Liver (tissue), 9 donors: ENCODE measurements around the gene PITPNB. TPM values are rescaled to one million over a fixed set of nuclear protein-coding genes. Genes with fewer than 3 reads are reported as not detected.
A peak's percentile ranks its signal among the peaks of the same experiment; 100 is the strongest.

Experiments
- DNase-seq: peaks from one replicate; pipeline ENCODE4 v3.0.0-alpha.2; 2017; ENCODE audit warnings: low spot score
- H3K27ac ChIP-seq, 2 donors: one replicate each; pipeline ENCODE4 v1.7.0; 2013; ENCODE audit warnings: inconsistent platforms in 2 of 2, low read length in 2 of 2, control low read depth in 1 of 2, low read depth in 1 of 2, mild to moderate bottlenecking in 1 of 2
- H3K27me3 ChIP-seq, 4 donors: one replicate each; pipeline versions ENCODE4 v1.6.1 to v1.7.0; 2013; ENCODE audit warnings: low read length in 3 of 4, inconsistent platforms in 1 of 4, mild to moderate bottlenecking in 1 of 4, moderate library complexity in 1 of 4; ENCODE audit not compliant: control insufficient read depth in 4 of 4, insufficient read depth in 4 of 4
- H3K36me3 ChIP-seq, 4 donors: one replicate each; pipeline versions ENCODE4 v1.6.1 to v1.7.0; 2013; ENCODE audit warnings: low read length in 3 of 4, mild to moderate bottlenecking in 3 of 4, low read depth in 1 of 4, moderate library complexity in 1 of 4; ENCODE audit not compliant: control insufficient read depth in 4 of 4, insufficient read depth in 3 of 4
- H3K4me1 ChIP-seq, 4 donors: one replicate each; pipeline versions ENCODE4 v1.6.1 to v1.7.0; 2013; ENCODE audit warnings: low read length in 3 of 4, mild to moderate bottlenecking in 3 of 4, moderate library complexity in 1 of 4; ENCODE audit not compliant: control insufficient read depth in 4 of 4, insufficient read depth in 4 of 4
- H3K4me3 ChIP-seq, 3 donors: one replicate each; pipeline versions ENCODE4 v1.6.1 to v1.7.0; 2013; ENCODE audit warnings: low read length in 3 of 3, control low read depth in 1 of 3, low read depth in 1 of 3, mild to moderate bottlenecking in 1 of 3
- H3K9ac ChIP-seq, 2 donors: one replicate each; pipeline ENCODE4 v1.7.0; 2013; ENCODE audit warnings: low read length in 2 of 2, mild to moderate bottlenecking in 2 of 2, moderate library complexity in 2 of 2, control low read depth in 1 of 2, low read depth in 1 of 2
- H3K9me3 ChIP-seq, 4 donors: one replicate each; pipeline versions ENCODE4 v1.6.1 to v1.7.0; 2013; ENCODE audit warnings: low read length in 3 of 4; ENCODE audit not compliant: control insufficient read depth in 4 of 4
- ATF3 ChIP-seq: IDR thresholded peaks from 2 replicates; pipeline ENCODE4 v1.6.1; 2016; ENCODE audit warnings: antibody characterized with exemption
- CTCF ChIP-seq: fragments of 150-350 bp; IDR thresholded peaks from 2 replicates; pipeline ENCODE4 v1.5.1; 2017; ENCODE audit warnings: improper control_type of control experiment, low read depth, low read length; ENCODE audit not compliant: missing input control
- EGR1 ChIP-seq, 2 donors: IDR thresholded peaks; 2 replicates each; pipeline ENCODE4 v1.6.1; 2016 to 2018; ENCODE audit warnings: antibody characterized with exemption in 2 of 2, low read depth in 2 of 2
- FOXA2 ChIP-seq: IDR thresholded peaks from 2 replicates; pipeline ENCODE4 v1.6.1; 2016; ENCODE audit warnings: antibody characterized with exemption
- GABPA ChIP-seq, 2 donors: IDR thresholded peaks in 1 of 2; conservative IDR thresholded peaks in 1 of 2; 2 replicates each; pipeline ENCODE4 v1.6.1; 2016; ENCODE audit warnings: antibody characterized with exemption in 2 of 2, mild to moderate bottlenecking in 1 of 2, moderate library complexity in 1 of 2
- HNF4A ChIP-seq, 2 donors: conservative IDR thresholded peaks; 2 replicates each; pipeline ENCODE4 v1.6.1; 2016; ENCODE audit warnings: antibody characterized with exemption in 2 of 2, mild to moderate bottlenecking in 2 of 2
- HNF4G ChIP-seq: IDR thresholded peaks from 2 replicates; pipeline ENCODE4 v1.6.1; 2016; ENCODE audit warnings: antibody characterized with exemption
- JUND ChIP-seq, 2 donors: IDR thresholded peaks; 2 replicates each; pipeline ENCODE4 v1.6.1; 2016; ENCODE audit warnings: antibody characterized with exemption in 2 of 2
- NR2F2 ChIP-seq: IDR thresholded peaks from 2 replicates; pipeline ENCODE4 v1.6.1; 2016; ENCODE audit warnings: antibody characterized with exemption
- RAD21 ChIP-seq, 2 donors: IDR thresholded peaks; 2 replicates each; pipeline ENCODE4 v1.6.1; 2016; ENCODE audit warnings: antibody characterized with exemption in 2 of 2, mild to moderate bottlenecking in 2 of 2
- REST ChIP-seq: IDR thresholded peaks from 2 replicates; pipeline ENCODE4 v1.6.1; 2016; ENCODE audit warnings: antibody characterized with exemption, mild to moderate bottlenecking
- RXRA ChIP-seq, 2 donors: IDR thresholded peaks; 2 replicates each; pipeline ENCODE4 v1.6.1; 2017 to 2018; ENCODE audit warnings: antibody characterized with exemption in 2 of 2, mild to moderate bottlenecking in 1 of 2
- SP1 ChIP-seq: IDR thresholded peaks from 2 replicates; pipeline ENCODE4 v1.6.1; 2018; ENCODE audit warnings: antibody characterized with exemption, mild to moderate bottlenecking
- TAF1 ChIP-seq: conservative IDR thresholded peaks from 2 replicates; pipeline ENCODE4 v1.6.1; 2016; ENCODE audit warnings: antibody characterized with exemption, mild to moderate bottlenecking
- YY1 ChIP-seq: IDR thresholded peaks from 2 replicates; pipeline ENCODE4 v1.6.1; 2016; ENCODE audit warnings: antibody characterized with exemption, mild to moderate bottlenecking
- ZBTB33 ChIP-seq: IDR thresholded peaks from 2 replicates; pipeline ENCODE4 v1.6.1; 2016; ENCODE audit warnings: antibody characterized with exemption
- WGBS: extraction: QIAGEN DNeasy Blood & Tissue Kit; methylation state at CpG from one replicate; pipeline ENCODE4 v1.1.7; 2013; 5-methylcytosine and 5-hydroxymethylcytosine counted together
- polyA plus RNA-seq, 2 donors: library from polyadenylated mRNA; stranded (reverse) in 1 of 2; unstranded in 1 of 2; fragments of 200-250 nt in 1 of 2; fragments of >200 nt in 1 of 2; fragmentation: Nextera tagmentation in 1 of 2; extraction: Ambion mirVana in 1 of 2; gene quantifications; one replicate each; pipeline versions ENCODE4 v1.2.1 to v1.2.3, GENCODE V29; 2013 to 2015
- total RNA-seq, 2 donors: library from RNA; depleted of rRNA; stranded (reverse); fragments of >200 nt; gene quantifications; one replicate each; pipeline ENCODE4 v1.2.3, GENCODE V29; 2014
- donor health status: healthy.
- donor health status: healthy.
- donor health status: healthy.
- donor health status: healthy.
- donor health status: healthy.

PITPNB gene
- total and polyA plus RNA-seq, 4 donors = 18.4 to 57.4 (median 34.4) TPM

- Histone ChIP-seq H3K4me3 (no peak overlapping the region), H3K9ac (no peak overlapping the region), H3K36me3 (peaks cover 0 to 14% (median 5%) of the 10 kb centered on the region in 4 donors), H3K9me3 (no peaks in the 10 kb centered on the region), H3K27me3 (no peaks in the 10 kb centered on the region), H3K27ac (no peak overlapping the region), H3K4me1 (peaks cover 4 to 41% (median 36%) of the 10 kb centered on the region in 4 donors)
- no peak for DNase-seq
- TF ChIP-seq RAD21 (IDR thresholded peaks at IDR 0.05) = peak; percentile 46 to 76
- TF ChIP-seq CTCF = peak; percentile 42
- no peak for TF ChIP-seq JUND (IDR thresholded peaks at IDR 0.05)
- peak; percentile 26 for TF ChIP-seq YY1
- 99% methylated on average over 1 of the region's 1 CpG for WGBS
Measured at GRCh38 chr22:27879923-27880322, 39.1 kb downstream of the PITPNB start.

- no peak for DNase-seq
- no peak overlapping the region for H3K4me3 ChIP-seq
- peaks cover 0 to 5% (median under 1%) of the 10 kb centered on the region in 4 donors for H3K36me3 ChIP-seq
- H3K9me3 ChIP-seq = no peaks in the 10 kb centered on the region
- H3K4me1 ChIP-seq = peaks cover 4 to 50% (median 48%) of the 10 kb centered on the region in 4 donors
- TF ChIP-seq ATF3 (no peak), JUND (IDR thresholded peaks at IDR 0.05) (no peak), FOXA2 (no peak), ZBTB33 (no peak), YY1 (no peak), CTCF (no peak), NR2F2 (no peak), HNF4G (no peak), RXRA (IDR thresholded peaks at IDR 0.05) (no peak), EGR1 (IDR thresholded peaks at IDR 0.05; ENCODE audit: low read depth in 2 of 2) (no peak), SP1 (no peak), HNF4A (conservative IDR thresholded peaks at IDR 0.05) (no peak), GABPA (IDR thresholded peaks at IDR 0.05 in 1 of 2, conservative IDR thresholded peaks at IDR 0.05 in 1 of 2) (no peak), REST (no peak), TAF1 (no peak), RAD21 (IDR thresholded peaks at IDR 0.05) (no peak)
- H3K27ac ChIP-seq = no peak overlapping the region
- no peak overlapping the region for H3K9ac ChIP-seq
- no peaks in the 10 kb centered on the region for H3K27me3 ChIP-seq
Measured at GRCh38 chr22:27878541-27878940, 40.5 kb downstream of the PITPNB start.
